Gastrocnemius medialis (tissue), 4 donors: Measurements from ENCODE around the gene NR5A1.

Experiments used
- POLR2A ChIP-seq, 2 donors: fragments of 450-650 bp; IDR thresholded peaks; one replicate each; pipeline ENCODE4 v1.6.1; 2017; ENCODE audit warnings: antibody characterized with exemption in 2 of 2, mild to moderate bottlenecking in 2 of 2, moderate library complexity in 2 of 2
- TF ChIP-seq, protein P1 (sequence below), 5 experiments: fragments of 450-650 bp in 3 of 5; fragments of 200-600 bp in 2 of 5; sonication (generic) in 2 of 5; IDR thresholded peaks in 4 of 5; conservative IDR thresholded peaks in 1 of 5; 1 replicate in 4 of 5; 2 replicates in 1 of 5; pipeline ENCODE4 v1.5.1; 2016 to 2019; ENCODE audit warnings: antibody characterized with exemption in 5 of 5, mild to moderate bottlenecking in 3 of 5, moderate library complexity in 3 of 5

DNA sequence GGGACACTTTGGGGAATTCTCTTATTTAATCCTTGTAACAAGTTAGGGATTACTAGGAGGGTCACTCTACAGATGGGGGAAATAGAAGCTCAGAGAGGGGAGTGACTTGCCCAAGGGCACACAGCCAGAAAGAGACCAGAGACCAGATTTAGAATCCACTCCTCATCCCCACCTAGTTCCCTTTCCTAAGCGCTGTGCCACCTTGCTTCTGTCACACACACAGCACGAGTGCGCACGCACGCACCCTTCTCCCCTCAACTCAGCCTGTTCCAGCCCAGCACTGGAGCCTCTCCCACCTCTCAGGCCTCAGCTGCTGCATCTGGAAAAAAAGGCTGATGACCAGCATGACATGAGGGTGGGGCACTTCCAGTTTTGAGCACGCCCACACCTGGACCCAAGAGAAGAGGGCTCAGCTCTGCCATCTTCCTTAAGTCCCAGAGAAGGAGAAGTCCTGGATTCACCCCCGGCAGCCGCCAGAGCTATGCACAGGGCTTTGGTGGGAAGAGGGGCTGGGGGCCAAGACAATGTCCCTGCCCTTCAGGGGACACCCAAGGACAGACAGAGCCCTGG lies 18.5 kb downstream of the NR5A1 start:
- TF ChIP-seq POLR2A (IDR thresholded peaks at IDR 0.05) = no peak
- TF ChIP-seq, protein P1, sequence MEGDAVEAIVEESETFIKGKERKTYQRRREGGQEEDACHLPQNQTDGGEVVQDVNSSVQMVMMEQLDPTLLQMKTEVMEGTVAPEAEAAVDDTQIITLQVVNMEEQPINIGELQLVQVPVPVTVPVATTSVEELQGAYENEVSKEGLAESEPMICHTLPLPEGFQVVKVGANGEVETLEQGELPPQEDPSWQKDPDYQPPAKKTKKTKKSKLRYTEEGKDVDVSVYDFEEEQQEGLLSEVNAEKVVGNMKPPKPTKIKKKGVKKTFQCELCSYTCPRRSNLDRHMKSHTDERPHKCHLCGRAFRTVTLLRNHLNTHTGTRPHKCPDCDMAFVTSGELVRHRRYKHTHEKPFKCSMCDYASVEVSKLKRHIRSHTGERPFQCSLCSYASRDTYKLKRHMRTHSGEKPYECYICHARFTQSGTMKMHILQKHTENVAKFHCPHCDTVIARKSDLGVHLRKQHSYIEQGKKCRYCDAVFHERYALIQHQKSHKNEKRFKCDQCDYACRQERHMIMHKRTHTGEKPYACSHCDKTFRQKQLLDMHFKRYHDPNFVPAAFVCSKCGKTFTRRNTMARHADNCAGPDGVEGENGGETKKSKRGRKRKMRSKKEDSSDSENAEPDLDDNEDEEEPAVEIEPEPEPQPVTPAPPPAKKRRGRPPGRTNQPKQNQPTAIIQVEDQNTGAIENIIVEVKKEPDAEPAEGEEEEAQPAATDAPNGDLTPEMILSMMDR (IDR thresholded peaks at IDR 0.05 in 4 of 5, conservative IDR thresholded peaks at IDR 0.05 in 1 of 5) = no peak
